IMR-90 (cell line): ENCODE results near the gene DAAM1. TPM values are rescaled to one million over a fixed set of nuclear protein-coding genes. Genes with fewer than 3 reads are reported as not detected.

Experiments used
- ATAC-seq: fragments of 200-7000 bp; cut with Tn5 transposase; 2 replicates; pipeline ENCODE4 v1.9.1; 2020; ENCODE audit warnings: low read depth, mild to moderate bottlenecking, moderate library complexity
- BruUV-seq: library from RNA; stranded (reverse); fragments of 400-500 nt; replicated peaks from 2 replicates; lab custom pipeline; 2021; lab: Mats Ljungman, UMichigan
- CTCF ChIA-PET: fragments of 300-600 bp; formaldehyde crosslinking; extraction: SDS; loops from one replicate; lab custom pipeline; 2021; ENCODE audit warnings: antibody characterized with exemption; lab: Yijun Ruan, JAX
- POLR2A ChIA-PET: fragments of 300-600 bp; sonication (Branson Sonifier 250); formaldehyde crosslinking; loops from one replicate; lab custom pipeline; 2022; ENCODE audit warnings: antibody characterized with exemption; ENCODE audit not compliant: unreplicated experiment; lab: Charles Lee
- DNase-seq: peaks from one replicate; pipeline ENCODE4 v3.0.0; 2013
- H2AFZ ChIP-seq: replicated peaks from 2 replicates; pipeline ENCODE3; 2013; ENCODE audit warnings: low read length, mild to moderate bottlenecking; ENCODE audit not compliant: poor library complexity
- H2AK5ac ChIP-seq: 2 replicates; pipeline ENCODE4 v1.6.1; 2013; ENCODE audit warnings: low read depth, low read length, inconsistent platforms
- H2AK9ac ChIP-seq: replicated peaks from 2 replicates; pipeline ENCODE3; 2013; ENCODE audit warnings: mild to moderate bottlenecking, low read depth, low read length, moderate library complexity; ENCODE audit not compliant: poor library complexity
- H2BK120ac ChIP-seq: 2 replicates; pipeline ENCODE4 v1.6.1; 2013; ENCODE audit warnings: low read depth, low read length, inconsistent platforms
- H2BK15ac ChIP-seq: 3 replicates; pipeline ENCODE4 v1.6.1; 2013; ENCODE audit warnings: low read depth, low read length, inconsistent platforms
- H2BK20ac ChIP-seq: 2 replicates; pipeline ENCODE4 v1.6.1; 2013; ENCODE audit warnings: low read depth, mild to moderate bottlenecking, inconsistent platforms, low read length, moderate library complexity
- H2BK5ac ChIP-seq: 2 replicates; pipeline ENCODE4 v1.6.1; 2013; ENCODE audit warnings: mild to moderate bottlenecking, low read depth, low read length, inconsistent platforms; ENCODE audit not compliant: poor library complexity, severe bottlenecking
- H3K14ac ChIP-seq: replicated peaks from 2 replicates; pipeline ENCODE4 v1.6.1; 2013; ENCODE audit warnings: low read depth, low read length, inconsistent platforms
- H3K18ac ChIP-seq: 2 replicates; pipeline ENCODE4 v1.6.1; 2013; ENCODE audit warnings: low read depth, low read length, control low read depth
- H3K23ac ChIP-seq: 2 replicates; pipeline ENCODE4 v1.6.1; 2013; ENCODE audit warnings: low read depth, low read length, inconsistent platforms
- H3K27ac ChIP-seq: 2 replicates; pipeline ENCODE4 v1.5.1; 2013; ENCODE audit warnings: mild to moderate bottlenecking, control low read depth, low read length; ENCODE audit not compliant: insufficient read depth
- H3K27me3 ChIP-seq: 2 replicates; pipeline ENCODE4 v1.6.1; 2013; ENCODE audit warnings: low read length; ENCODE audit not compliant: control insufficient read depth, insufficient read depth
- H3K36me3 ChIP-seq: 2 replicates; pipeline ENCODE4 v1.6.1; 2013; ENCODE audit warnings: low read length, mixed read lengths; ENCODE audit not compliant: control insufficient read depth, insufficient read depth
- H3K4ac ChIP-seq: 2 replicates; pipeline ENCODE4 v1.6.1; 2013; ENCODE audit warnings: low read depth, low read length, inconsistent platforms
- H3K4me1 ChIP-seq: 2 replicates; pipeline ENCODE4 v1.6.1; 2013; ENCODE audit warnings: low read length, mixed read lengths; ENCODE audit not compliant: control insufficient read depth, insufficient read depth
- H3K4me2 ChIP-seq: 2 replicates; pipeline ENCODE4 v1.6.1; 2013; ENCODE audit warnings: low read depth, mild to moderate bottlenecking, control low read depth, low read length, moderate library complexity
- H3K4me3 ChIP-seq: 2 replicates; pipeline ENCODE4 v1.5.1; 2013; ENCODE audit warnings: low read depth, mild to moderate bottlenecking, control low read depth, low read length, moderate library complexity; ENCODE audit not compliant: insufficient read depth
- H3K56ac ChIP-seq: 2 replicates; pipeline ENCODE4 v1.6.1; 2013; ENCODE audit warnings: low read length, inconsistent platforms; ENCODE audit not compliant: insufficient read depth; ENCODE audit errors: extremely low read depth
- H3K79me1 ChIP-seq, 2 experiments: 2 replicates each; pipeline ENCODE4 v1.6.1; 2013; ENCODE audit warnings: low read length in 2 of 2, inconsistent platforms in 1 of 2, low read depth in 1 of 2
- H3K9ac ChIP-seq: 2 replicates; pipeline ENCODE4 v1.6.1; 2013; ENCODE audit warnings: low read depth, low read length, control low read depth
- H3K9me1 ChIP-seq: 2 replicates; pipeline ENCODE4 v1.6.1; 2013; ENCODE audit warnings: low read length, inconsistent platforms; ENCODE audit not compliant: insufficient read depth
- H3K9me3 ChIP-seq: 2 replicates; pipeline ENCODE4 v1.6.1; 2013; ENCODE audit warnings: low read length; ENCODE audit not compliant: control insufficient read depth, insufficient read depth
- H4K20me1 ChIP-seq: 2 replicates; pipeline ENCODE4 v1.6.1; 2013; ENCODE audit warnings: low read length, inconsistent platforms; ENCODE audit not compliant: insufficient read depth
- H4K5ac ChIP-seq: 2 replicates; pipeline ENCODE4 v1.6.1; 2013; ENCODE audit warnings: mild to moderate bottlenecking, low read depth, low read length, control low read depth
- H4K8ac ChIP-seq, 2 experiments: 2 replicates each; pipeline ENCODE4 v1.6.1; 2013; ENCODE audit warnings: low read depth in 2 of 2, low read length in 2 of 2, control low read depth in 1 of 2, inconsistent platforms in 1 of 2
- H4K91ac ChIP-seq: 2 replicates; pipeline ENCODE4 v1.6.1; 2013; ENCODE audit warnings: low read depth, low read length, inconsistent platforms; ENCODE audit not compliant: insufficient read depth
- BHLHE40 ChIP-seq: fragments of 150-350 bp; IDR thresholded peaks from 2 replicates; pipeline ENCODE4 v1.6.1; 2016; ENCODE audit warnings: mild to moderate bottlenecking, low read depth, low read length
- CEBPB ChIP-seq: IDR thresholded peaks from 2 replicates; pipeline ENCODE4 v1.6.1; 2012; ENCODE audit warnings: low read depth, low read length, improper control_type of control experiment
- CHD1 ChIP-seq: IDR thresholded peaks from 2 replicates; pipeline ENCODE4 v1.6.1; 2012; ENCODE audit warnings: low read depth, low read length, improper control_type of control experiment
- CTCF ChIP-seq: conservative IDR thresholded peaks from 2 replicates; pipeline ENCODE4 v1.5.1; 2012; ENCODE audit warnings: mild to moderate bottlenecking, low read depth, low read length, improper control_type of control experiment
- ELK1 ChIP-seq: fragments of 150-350 bp; IDR thresholded peaks from 2 replicates; pipeline ENCODE4 v1.6.1; 2016; ENCODE audit warnings: low read depth, mild to moderate bottlenecking, low read length, moderate library complexity, borderline replicate concordance
- FOS ChIP-seq: fragments of 150-350 bp; IDR thresholded peaks from 2 replicates; pipeline ENCODE4 v1.6.1; 2016; ENCODE audit warnings: low read depth, low read length
- MAZ ChIP-seq: IDR thresholded peaks from 2 replicates; pipeline ENCODE4 v1.6.1; 2012; ENCODE audit warnings: low read depth, mild to moderate bottlenecking, low read length, improper control_type of control experiment, moderate library complexity, borderline replicate concordance
- MXI1 ChIP-seq: IDR thresholded peaks from 2 replicates; pipeline ENCODE4 v1.6.1; 2012; ENCODE audit warnings: low read depth, mild to moderate bottlenecking, low read length, moderate library complexity, borderline replicate concordance
- NFE2L2 ChIP-seq: fragments of 150-350 bp; IDR thresholded peaks from 2 replicates; pipeline ENCODE4 v1.6.1; 2016; ENCODE audit warnings: low read depth, mild to moderate bottlenecking, low read length
- POLR2A ChIP-seq: IDR thresholded peaks from 2 replicates; pipeline ENCODE4 v1.6.1; 2012; ENCODE audit warnings: mild to moderate bottlenecking, low read depth, low read length
- RCOR1 ChIP-seq: IDR thresholded peaks from 2 replicates; pipeline ENCODE4 v1.6.1; 2012; ENCODE audit warnings: mild to moderate bottlenecking, low read length, improper control_type of control experiment; ENCODE audit not compliant: insufficient replicate concordance
- RFX5 ChIP-seq: IDR thresholded peaks from 2 replicates; pipeline ENCODE4 v1.8.0; 2012; ENCODE audit warnings: low read depth, mild to moderate bottlenecking, low read length, moderate library complexity
- USF2 ChIP-seq: fragments of 150-350 bp; IDR thresholded peaks from 2 replicates; pipeline ENCODE4 v1.6.1; 2017; ENCODE audit warnings: mild to moderate bottlenecking, antibody characterized with exemption, low read length, low read depth
- WGBS, 2 experiments: methylation state at CpG; one replicate each; pipeline versions ENCODE4 v1.1.5 to v1.1.7; 2013; ENCODE audit warnings: missing lambda C conversion rate in 2 of 2; ENCODE audit not compliant: insufficient read length in 1 of 2; ENCODE audit errors: extremely low coverage in 2 of 2; 5-methylcytosine and 5-hydroxymethylcytosine counted together
- dilution Hi-C: fragments of 300-500 bp; cut with HindIII; formaldehyde crosslinking; loops from one replicate; pipeline ENCODE4 v1.14.3; 2018; ENCODE audit warnings: low sequenced_read_pairs; ENCODE audit not compliant: unreplicated experiment
- in situ Hi-C: fragments of 300-500 bp; cut with MboI; formaldehyde crosslinking; loops from 3 replicates; pipeline ENCODE4 v1.14.3; 2019; ENCODE audit warnings: low sequenced_read_pairs, inconsistent platforms, mixed read lengths
- intact Hi-C: fragments of 100-400 bp; cut with micrococcal nuclease; formaldehyde crosslinking; loops from 2 replicates; pipeline ENCODE4 v1.10.0; 2022
- polyA plus RNA-seq, 3 experiments: library from polyadenylated mRNA; depleted of rRNA; stranded (reverse); fragments of >200 nt; gene quantifications; 2 replicates each; pipeline ENCODE4 v1.2.3, GENCODE V29; 2012; ENCODE audit warnings: low replicate concordance in 1 of 3
- total RNA-seq: library from RNA; depleted of rRNA; stranded (reverse); fragments of >200 nt; gene quantifications from 2 replicates; pipeline ENCODE4 v1.2.3, GENCODE V29; 2012

The DAAM1 gene
- total and polyA plus RNA-seq, 2 of the 4 experiments (the other 2 are of a cell fraction) = 4.8 to 5.4 TPM

GRCh38 chr14:59251811-59252771, 63.6 kb downstream of the DAAM1 start:
- DNase-seq = peak; percentile 44
- WGBS, 2 experiments = 92% methylated on average over 2 of the region's 5 CpGs; no CpG with 5 or more reads in 1 of the 2 experiments
- no peak for TF ChIP-seq CHD1
- no peak for TF ChIP-seq BHLHE40
- no peak for TF ChIP-seq MXI1
- no peak for TF ChIP-seq RFX5
- no peak for TF ChIP-seq USF2
- no peak for TF ChIP-seq ELK1
- no peak for TF ChIP-seq RCOR1
- TF ChIP-seq CEBPB = no peak
- no peak for TF ChIP-seq FOS
- TF ChIP-seq NFE2L2 = no peak
- TF ChIP-seq MAZ = no peak
- no peak for TF ChIP-seq CTCF
- no peak for TF ChIP-seq POLR2A

More at GRCh38 chr14:59251811-59252771, 63.6 kb downstream of the DAAM1 start:
- Histone ChIP-seq H3K27me3 (no peaks in the 10 kb centered on the region), H4K20me1 (peaks cover 14% of the 10 kb centered on the region; the same call in 1 of the 2 replicates), H3K4me1 (peaks cover 17% of the 10 kb centered on the region), H3K9me3 (no peaks in the 10 kb centered on the region), H3K9ac (no peak overlapping the region), H3K27ac (no peak overlapping the region), H2BK15ac (no peak overlapping the region), H3K4me2 (no peak overlapping the region), H2BK120ac (no peak overlapping the region), H3K4me3 (no peak overlapping the region), H4K5ac (no peak overlapping the region), H2AK9ac (no peak overlapping the region), H2BK5ac (no peak overlapping the region), H4K8ac (no peak overlapping the region), H3K14ac (no peak overlapping the region), H3K36me3 (no peaks in the 10 kb centered on the region), H3K18ac (no peak overlapping the region), H2AFZ (no peak overlapping the region), H3K56ac (no peak overlapping the region), H2BK20ac (0 out of 2 replicates have a peak overlapping the region, but pooled peaks have one; percentile 9), H3K79me1 (peaks cover 4 to 9% of the 10 kb centered on the region in 2 experiments; a peak in 1 of 4 replicates), H4K91ac (no peak overlapping the region), H3K23ac (0 out of 2 replicates have a peak overlapping the region, but pooled peaks have one; percentile 38), H3K9me1 (peaks cover 10% of the 10 kb centered on the region), H2AK5ac (no peak overlapping the region), H3K4ac (no peak overlapping the region)
- POLR2A ChIA-PET = interaction anchor here (0.6 kb wide), 1 partner anchor 14 kb away, joined by 5 read pairs; no protein-coding TSS in a partner anchor
- peak; percentile 12; the same call in 1 of the 2 replicates for ATAC-seq
- BruUV-seq = no TSS peak
- CTCF ChIA-PET = no interaction called here
- intact Hi-C loops = loop anchor here (2.0 to 5.0 kb wide), 2 partner anchors 63 to 185 kb away; partner anchors contain the start of gene DAAM1
- dilution Hi-C loops = no loop called here
- in situ Hi-C loops = no loop called here
